ENCODE results near the gene KATNIP.

The KATNIP gene

DNA sequence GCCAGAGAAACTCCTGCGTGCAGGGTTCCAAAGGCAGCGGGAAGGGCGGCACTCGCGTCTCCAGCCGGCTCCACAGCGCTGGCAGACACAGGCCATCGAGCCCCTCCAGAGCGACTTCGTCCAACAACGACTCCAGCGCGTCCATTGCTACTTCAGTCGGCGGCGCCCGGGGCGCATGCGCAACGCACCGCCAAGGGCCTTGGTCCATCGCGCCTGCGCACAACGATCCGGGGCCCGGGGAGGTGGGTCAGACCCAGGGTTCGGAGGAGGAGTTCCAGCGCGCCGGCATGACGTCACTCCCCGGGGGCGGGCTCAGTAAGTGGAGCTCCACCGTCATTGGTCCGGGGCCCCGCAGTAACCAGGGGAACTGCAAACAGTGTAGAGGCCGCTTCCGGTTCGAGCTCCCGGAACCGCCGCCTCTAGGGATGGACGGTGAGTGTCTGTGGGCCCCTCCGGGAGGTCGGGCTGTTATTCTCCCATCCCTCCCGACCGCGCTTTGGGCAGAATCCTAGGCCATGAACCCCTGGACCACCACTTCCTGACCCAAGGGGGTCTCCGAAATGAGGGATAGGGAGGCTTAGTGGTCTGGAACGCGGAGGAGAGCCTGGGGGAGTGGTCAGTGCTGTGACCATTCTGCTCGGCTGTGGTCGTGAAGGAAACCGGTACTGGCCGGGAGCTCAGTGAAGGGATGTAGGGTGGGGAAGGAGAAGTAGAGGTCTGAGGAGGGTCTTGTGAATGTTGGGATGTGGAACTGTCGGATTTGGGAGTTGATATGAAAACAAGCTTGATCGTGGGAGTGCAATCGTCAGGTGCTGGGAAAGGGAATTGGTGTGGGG lies at the start of gene KATNIP, which contains the start of gene GTF3C1:
TSS of gene KATNIP (plus strand) at position 399 of the 836 bp plus-strand sequence. CDS start at position 426, 27 bp downstream.
TSS of gene GTF3C1 (minus strand) at position 168 of the 836 bp plus-strand sequence. CDS start at position 145, 23 bp downstream.
- peak; percentile 84 for FAIRE-seq

DNA sequence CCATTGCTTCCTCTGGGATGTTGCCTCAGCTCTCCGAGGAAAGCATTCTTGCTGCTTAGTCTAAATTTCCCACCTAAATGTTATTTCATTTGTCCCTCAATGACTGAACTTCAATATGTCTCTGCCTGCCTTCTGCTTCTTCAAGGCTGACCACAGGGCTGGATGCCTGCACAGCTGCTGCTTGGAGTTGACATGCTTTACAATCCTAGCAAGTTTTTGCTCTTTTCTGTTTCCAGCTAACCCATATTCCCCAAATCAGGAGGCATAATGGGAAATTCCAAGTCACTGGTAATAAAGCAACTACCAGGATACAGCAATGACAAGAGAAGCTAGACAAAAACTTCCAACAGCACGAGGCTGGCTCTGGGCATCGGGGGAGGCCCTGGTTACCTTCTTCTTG lies 49.1 kb upstream of the KATNIP start:
- FAIRE-seq = no peak

DNA sequence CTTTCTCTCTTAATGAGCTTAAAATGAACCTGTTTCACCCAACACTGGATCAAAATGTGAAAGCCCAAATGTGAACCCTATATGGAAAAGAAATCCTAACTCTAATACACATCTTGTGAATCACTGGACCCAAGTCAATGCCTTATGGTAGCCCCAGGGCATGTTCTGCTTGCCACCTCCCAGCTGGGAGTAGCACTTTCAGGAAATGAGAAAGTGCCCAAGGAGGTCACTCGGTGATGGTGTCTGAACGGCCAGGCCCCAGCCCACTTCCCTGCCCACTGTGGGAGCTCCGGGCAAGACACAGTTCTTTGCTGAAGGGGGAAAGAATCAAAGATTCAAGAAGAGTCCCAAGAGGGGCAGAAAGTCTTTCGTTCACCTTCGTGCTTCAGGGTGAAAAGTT lies 46.3 kb upstream of the KATNIP start:
- FAIRE-seq = no peak

GRCh38 chr16:27505297-27506236 lies 44.4 kb upstream of the KATNIP start:
- FAIRE-seq = no peak

GRCh38 chr16:27506771-27507170 lies 43.2 kb upstream of the KATNIP start:
- no peak for FAIRE-seq

GRCh38 chr16:27508476-27508875 lies 41.5 kb upstream of the KATNIP start:
- FAIRE-seq = no peak

- FAIRE-seq = no peak
Measured at GRCh38 chr16:27511657-27512448, 38.1 kb upstream of the KATNIP start.

DNA sequence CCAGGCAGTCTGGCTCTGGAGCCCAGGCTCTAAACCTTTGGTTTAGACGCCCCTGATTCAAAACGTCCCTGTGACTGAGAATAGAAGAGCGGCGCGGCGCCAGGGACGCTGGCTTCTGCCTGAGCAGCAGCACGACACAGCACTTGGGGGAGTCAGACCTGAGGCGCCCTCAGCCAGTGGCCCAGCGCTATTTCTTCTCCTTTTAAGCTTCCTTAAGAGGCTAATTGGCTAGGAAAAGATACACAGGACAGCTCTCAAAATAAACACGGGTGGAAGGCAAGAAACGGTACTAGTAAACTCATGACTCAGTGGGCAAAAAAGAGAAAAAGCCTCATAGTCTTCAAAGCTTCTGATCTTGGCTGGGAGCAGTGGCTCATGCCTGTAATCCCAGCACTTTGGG lies 35.1 kb upstream of the KATNIP start:
- no peak for FAIRE-seq

DNA sequence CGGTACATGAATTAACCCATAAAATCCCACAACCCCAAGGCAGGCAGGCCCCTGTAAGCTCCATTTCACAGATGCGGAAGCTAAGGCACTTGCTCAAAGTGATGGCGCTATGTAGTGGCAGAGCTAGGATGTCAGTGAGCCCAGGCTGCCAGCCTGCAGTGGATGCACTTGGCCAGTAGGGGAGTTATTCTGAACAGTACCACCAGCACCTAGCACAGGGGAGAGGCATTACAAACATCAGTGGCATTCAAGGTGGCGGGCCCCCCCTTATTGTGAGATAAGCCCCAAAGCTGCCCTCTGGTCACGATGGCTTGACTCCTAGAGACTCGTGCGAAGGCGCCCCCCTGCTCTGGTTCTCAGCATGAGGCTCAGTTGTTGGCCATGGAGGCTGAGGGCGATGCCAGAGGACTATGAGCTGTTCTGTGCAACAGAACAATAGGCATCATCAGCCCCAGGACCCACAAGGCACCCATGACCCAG lies 34.0 kb upstream of the KATNIP start:
- FAIRE-seq = no peak

- FAIRE-seq = no peak
Measured at GRCh38 chr16:27516365-27516764, 33.6 kb upstream of the KATNIP start.

DNA sequence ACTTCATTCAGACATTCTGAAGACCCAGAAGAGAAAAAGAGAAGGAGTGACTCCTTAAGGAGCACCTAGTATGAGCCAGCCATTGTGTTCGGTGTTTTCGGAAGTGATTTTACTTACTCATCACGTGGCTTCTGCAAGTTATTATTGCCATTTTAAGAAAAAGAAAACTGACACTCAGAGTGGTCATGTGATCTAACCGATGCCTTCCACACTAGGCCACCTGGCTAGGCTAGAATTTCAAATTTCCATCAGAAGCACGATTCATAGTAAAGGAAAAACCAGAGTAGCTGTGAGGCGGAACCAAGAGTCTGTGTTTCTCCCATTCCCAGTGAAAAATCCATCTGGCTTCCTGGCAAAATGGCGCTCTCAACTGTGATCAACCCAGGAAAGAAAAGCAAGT lies 32.3 kb upstream of the KATNIP start:
- FAIRE-seq = no peak

DNA sequence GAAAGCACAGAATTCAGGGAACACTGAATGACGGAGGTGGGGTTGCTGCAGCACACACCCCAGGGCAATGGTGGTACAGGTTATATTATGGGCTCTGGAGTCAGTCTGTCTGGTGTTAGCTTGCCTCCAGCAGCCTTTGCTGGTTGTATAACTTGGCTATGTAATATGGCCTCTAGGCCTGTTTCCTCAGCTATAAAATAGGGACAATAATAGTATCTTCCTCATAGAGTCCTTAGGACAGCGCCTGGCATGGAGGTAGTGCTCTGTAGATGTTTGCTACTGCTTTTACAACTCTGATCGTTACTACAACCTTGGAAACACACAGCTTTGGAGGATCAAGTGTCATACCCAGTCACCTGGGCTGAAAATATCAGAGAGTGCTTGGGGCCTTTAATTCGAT lies 31.7 kb upstream of the KATNIP start:
- FAIRE-seq = no peak

- no peak for FAIRE-seq
Measured at GRCh38 chr16:27520982-27521673, 28.8 kb upstream of the KATNIP start.

- no peak for FAIRE-seq
Measured at GRCh38 chr16:27522173-27522707, 27.7 kb upstream of the KATNIP start.

DNA sequence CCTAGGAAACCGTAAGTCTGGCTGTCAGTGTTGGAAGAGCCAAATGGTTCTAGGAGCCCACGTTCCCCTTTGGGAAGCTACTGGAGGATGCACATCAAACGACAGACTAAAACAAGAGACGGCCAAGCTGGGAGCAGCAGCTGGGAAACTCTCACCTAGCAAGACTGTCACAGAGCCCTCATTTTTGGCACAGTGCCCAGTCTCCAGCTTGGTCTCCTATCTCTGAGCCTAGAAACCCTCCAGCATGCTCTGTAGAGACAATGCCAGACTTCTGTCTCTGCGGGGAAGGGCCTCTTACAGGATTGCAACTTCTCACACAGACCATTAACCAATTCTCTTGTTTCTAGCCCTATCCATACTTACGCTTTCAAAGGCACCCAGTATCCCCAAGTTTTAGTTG lies 23.8 kb upstream of the KATNIP start:
- FAIRE-seq = no peak

- no peak for FAIRE-seq
Measured at GRCh38 chr16:27528294-27528693, 21.6 kb upstream of the KATNIP start.

DNA sequence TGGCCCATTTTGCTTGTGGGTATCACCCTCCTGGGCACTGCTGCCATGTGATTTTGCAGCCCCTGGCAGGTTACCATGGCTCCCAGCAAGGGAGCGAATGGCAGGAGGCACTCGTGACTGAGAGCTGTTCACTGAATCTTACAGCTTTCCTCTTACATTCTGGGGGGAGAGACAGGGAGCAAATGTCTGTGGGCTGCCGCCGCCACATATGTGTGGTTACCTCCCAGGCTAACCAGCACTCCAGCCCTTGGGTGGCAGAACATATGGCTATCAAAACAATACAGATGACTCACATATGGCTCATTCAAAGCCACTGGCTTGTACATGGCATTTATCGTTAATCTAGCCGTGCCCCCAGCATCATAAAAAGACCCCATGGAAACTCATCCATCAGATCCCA lies 20.0 kb upstream of the KATNIP start:
- FAIRE-seq = no peak

DNA sequence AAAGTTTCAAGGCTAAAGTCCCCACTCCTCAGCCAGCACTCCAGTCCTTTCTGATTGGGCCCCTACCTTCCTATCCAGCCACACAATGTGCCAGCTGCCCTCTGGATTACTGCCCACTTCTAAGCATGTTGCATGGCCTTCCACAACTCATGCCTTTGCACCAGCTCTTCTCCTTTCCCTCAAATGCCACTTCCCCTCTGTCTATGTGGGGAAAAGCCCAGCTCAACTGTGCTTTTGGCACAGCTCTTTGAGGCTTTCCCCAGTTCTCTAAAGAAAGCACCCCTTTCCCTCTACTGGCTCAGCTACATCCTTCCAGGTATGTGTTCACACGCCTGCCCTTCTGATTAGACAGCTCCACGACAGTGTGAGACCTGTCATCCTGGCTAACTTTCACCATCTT lies 18.8 kb upstream of the KATNIP start:
- no peak for FAIRE-seq

DNA sequence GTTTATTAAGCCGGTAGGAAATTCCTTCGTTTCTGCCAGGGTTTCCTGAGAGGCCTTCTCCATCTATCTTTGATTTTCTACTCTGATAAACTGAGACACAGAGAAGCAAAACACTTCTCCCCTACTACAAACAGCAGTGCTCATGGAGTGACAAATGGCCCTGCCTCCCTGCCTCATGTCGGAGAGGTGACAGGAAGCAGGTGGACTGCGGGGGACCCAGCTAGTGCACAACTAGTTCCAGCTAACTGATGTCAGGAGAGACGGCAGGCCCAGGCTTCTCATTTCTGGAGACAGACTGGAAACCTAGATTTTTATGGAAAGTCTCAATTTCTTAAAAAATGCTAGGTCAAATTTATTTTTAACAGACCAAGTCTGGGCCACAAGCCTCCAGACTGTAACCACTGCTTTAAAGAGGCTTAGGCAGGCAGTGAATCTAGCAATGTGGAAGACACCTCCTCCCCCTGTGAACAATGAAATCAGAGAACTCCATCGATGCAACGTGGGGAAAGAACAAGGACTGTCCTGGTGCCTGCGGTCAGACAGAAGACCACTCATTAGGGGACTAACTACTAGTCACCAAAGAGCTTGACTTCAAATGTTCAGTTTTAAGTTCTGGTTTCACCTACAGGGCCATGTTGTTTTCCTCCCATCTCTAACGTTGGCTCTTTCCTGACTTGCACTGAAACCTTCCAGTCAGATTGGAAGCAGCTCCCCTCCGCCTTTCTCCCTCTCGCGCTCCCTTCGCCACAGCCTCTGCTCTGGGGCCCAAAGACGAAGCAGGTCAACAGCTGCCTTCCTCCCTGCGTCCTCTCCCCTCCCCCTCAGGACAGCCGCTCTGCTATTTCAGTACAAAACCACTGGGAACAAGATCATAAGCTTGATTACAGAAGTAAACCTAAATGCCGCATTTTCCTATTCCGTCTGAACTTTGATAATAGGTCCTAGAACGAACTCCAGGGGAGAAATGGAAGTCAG lies 17.8 kb upstream of the KATNIP start:
- no peak for FAIRE-seq

GRCh38 chr16:27534256-27534655 lies 15.7 kb upstream of the KATNIP start:
- no peak for FAIRE-seq

GRCh38 chr16:27538528-27538927 lies 11.4 kb upstream of the KATNIP start:
- no peak for FAIRE-seq
